GM19397 (cell line): ENCODE data around the gene TRAF2.

Source experiments
- ATAC-seq: cut with Tn5 transposase; IDR thresholded peaks from one replicate; pipeline ENCODE4 v1.9.1; 2021; ENCODE audit warnings: mild to moderate bottlenecking, moderate library complexity; ENCODE audit not compliant: unreplicated experiment

Gene TRAF2

GRCh38 chr9:136947028-136947891 lies 60.9 kb downstream of the TRAF2 start:
- no peak for ATAC-seq

DNA sequence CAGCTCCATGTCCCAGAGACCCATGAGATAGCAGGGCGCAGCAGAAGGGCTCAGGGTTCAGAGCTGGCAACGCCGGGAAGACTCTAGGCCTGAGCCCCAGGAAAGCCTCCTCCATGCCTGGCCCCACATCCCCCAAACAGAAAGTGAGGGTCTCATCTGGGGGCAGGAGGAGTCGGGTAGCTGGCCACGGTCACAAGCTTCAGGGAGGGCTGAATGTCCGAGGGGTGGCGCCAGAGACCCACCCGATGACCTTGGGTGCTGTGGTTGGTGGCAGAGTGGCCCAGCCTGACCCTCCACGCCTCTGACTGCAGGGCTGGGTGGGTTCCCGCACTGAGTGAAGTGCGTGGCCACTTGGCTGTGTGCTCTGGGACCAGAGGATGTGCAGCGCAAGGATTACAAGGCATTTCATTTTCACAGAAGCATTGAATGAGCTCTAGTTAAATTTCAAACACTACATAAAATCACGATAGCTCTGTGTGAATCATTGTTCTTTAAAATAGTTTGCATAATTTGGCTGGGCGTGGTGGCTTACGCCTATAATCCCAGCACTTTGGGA lies 61.7 kb downstream of the TRAF2 start:
- ATAC-seq: no peak

DNA sequence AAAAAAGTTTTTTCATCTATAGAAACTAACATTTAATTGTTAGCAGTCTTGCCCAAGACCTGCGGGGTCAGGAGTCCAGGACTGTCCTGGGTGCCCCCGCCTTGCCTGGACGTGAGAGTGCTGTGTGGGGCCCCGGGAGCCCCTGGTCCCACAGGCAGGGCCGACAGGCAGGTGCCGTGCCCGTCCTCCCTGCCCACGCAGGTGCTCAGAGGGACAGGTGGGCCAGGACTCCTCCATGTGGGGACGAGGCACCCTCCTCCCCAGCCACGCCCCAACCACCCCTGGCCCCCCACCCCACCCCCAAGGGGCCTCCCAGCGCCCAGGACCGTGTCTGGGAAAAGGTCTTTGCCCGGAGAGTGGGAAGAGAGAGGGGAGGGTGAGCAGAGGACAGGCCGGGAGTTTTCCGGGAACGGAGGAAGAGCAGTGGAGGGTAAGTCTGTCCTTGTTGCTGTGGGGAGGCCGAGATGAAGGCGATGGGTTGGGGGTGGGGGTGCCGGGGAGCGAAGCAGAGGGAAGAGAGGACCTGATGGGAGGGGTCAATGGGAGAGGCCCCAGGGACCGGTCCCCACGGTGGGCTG lies 63.0 kb downstream of the TRAF2 start:
- no peak for ATAC-seq

DNA sequence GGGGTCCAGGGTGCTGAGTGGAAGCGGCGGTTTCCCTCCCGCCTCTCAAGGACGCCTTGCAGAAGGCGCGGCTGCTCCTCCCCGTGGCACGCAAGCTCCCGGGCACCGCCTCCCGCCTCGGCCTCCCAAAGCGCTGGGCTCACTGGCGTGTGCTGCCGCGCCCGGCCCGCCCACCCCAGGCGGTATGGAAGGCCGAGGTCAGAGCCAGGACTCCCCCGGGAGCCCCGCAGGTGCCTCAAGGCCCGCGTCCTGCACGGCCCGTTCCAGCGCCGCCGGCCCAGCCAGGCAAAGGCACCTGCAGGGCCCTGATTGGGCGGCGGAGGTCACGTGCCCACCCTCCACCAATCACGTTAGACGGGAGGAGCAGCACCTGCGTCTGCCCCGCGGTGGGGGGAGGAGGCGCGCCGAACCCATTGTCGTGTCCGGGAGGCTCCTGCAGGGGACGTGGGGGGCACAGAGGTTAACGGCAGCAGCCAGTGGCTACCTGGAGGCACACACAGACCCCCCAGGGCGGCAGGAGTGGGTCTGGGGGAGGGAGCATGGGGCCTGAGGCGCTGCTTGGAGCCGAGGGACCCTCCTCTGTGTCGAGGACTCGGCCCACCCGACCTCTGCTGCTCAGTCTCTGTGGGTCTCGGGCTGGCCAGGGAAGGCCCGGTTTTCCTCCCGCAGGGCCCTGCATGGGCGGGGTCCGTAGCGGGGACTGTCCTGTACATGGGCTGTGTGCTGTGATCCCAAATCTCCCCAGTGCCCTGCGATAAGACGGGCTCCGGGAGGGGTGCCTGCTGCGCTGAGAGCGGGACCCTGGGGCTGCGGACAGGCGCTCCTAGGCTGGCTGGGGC lies 63.7 kb downstream of the TRAF2 start:
- peak; percentile 86 for ATAC-seq

DNA sequence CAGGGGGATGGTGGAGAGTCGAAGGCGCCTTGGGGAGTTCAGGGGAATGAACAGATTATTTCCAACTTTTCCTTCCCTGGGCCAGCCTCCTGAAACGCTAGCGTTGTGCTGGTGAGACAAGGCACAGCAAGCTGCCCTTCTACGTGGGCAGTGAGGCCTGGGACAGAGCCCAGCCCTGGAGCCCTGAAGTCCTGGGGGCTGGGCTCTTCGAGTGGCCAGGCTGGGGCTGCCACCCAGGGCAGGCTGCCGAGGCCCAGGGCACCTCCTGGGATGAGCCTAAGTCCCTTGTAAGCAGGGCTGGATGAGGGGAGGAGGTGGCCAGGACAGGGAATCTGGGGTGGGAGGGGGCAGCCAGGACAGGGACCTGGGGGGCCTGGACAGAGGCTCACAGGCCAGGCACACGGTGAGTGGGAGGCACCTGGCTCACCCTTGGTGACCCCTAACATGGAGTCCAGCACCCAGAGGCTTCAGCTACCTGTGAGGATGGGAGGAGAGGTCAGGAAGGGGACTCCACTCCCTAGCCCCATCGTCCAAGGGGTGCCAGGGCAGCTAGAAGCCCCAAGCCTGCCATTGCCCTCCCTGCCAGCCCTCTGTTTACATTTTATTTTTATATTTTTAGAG lies 64.5 kb downstream of the TRAF2 start:
- no peak for ATAC-seq

DNA sequence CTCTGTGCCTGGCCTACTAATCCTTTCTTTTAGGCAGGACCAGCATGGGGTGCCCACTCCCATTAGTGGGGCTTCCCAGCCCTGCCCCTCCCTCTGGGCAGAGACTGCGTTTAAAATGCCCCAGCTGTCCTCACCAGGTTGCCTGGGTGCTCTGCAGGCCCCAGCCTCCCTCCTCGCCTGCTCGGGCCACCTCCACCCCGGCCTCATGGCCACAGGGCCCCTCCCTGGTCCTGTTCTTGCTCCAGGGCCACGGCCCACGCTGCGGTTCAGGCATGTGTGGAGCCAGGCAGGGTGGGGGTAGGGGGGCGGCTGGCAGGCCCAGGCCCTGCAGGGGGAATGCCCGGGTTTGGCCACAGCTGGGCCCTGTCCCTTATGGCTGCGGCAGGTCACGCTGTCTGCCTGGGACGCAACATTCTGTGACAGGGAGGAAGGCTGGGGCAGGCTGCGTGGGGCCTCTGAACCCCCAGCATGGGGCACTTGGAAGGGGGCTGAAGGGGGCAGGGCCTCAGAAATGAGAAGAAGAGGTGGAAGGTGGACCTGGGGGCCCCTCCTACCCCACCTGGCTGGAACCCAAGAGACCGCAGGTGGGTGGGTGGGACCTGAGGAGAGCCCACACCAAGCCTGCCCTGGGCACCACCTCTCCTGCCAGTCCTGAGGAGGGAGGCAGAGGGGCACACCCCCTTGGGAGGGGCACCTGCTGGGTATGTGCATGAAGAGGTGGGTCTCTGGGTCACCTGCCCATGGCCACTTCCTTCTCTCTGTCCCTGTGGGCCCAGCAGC lies 65.4 kb downstream of the TRAF2 start, which contains the start of gene LCN12:
Gene LCN12, plus strand, starts transcription at position 733 of the 780 bp plus-strand sequence. CDS start 55 bp downstream, outside the sequence.
- no peak for ATAC-seq

DNA sequence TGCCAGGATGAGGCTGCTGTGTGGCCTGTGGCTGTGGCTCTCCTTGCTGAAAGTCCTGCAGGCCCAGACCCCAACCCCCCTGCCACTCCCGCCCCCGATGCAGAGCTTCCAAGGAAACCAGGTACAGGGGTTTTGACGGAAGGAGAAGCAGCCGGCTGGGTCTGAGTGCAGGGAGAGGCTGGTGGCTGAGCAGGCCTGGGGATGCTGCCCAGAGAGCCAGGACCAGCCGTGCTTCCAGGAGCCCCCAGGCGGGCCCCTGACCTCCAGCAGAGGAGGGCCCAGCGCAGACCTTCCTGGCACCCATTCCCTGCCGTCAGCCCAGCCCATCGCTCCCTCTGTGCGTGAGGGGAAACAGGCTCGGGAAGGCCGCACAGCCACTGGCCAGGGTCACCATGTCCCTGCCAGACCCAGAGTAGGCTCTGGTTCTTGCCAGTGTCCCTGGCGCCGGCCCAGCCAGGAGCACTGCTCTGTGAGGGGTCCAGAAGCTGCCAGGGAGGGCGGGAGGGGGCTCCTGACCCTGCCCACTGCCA lies 66.1 kb downstream of the TRAF2 start:
- ATAC-seq: no peak

GRCh38 chr9:136952876-136953770 lies 66.8 kb downstream of the TRAF2 start:
- no peak for ATAC-seq

DNA sequence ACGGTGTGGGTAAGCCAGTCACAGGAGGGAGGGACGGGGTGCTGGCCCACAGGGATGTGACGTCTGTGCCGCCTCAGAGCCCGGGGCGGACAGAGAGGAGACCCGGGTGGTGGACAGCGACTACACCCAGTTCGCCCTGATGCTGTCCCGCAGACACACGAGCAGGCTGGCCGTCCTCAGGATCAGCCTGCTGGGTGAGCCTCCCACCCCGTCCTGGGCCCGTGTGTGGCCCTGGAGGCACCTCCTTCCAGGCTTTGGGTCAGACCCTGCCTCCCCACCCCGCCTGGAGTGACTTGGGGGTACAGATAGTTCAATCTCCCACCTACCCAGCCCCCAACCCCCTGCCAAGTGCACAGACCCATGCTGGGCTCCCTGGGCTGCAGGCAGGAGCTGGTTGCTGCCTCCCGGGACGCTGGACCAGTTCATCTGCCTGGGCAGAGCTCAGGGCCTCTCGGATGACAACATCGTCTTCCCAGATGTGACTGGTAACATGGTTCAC lies 67.5 kb downstream of the TRAF2 start:
- ATAC-seq: no peak

DNA sequence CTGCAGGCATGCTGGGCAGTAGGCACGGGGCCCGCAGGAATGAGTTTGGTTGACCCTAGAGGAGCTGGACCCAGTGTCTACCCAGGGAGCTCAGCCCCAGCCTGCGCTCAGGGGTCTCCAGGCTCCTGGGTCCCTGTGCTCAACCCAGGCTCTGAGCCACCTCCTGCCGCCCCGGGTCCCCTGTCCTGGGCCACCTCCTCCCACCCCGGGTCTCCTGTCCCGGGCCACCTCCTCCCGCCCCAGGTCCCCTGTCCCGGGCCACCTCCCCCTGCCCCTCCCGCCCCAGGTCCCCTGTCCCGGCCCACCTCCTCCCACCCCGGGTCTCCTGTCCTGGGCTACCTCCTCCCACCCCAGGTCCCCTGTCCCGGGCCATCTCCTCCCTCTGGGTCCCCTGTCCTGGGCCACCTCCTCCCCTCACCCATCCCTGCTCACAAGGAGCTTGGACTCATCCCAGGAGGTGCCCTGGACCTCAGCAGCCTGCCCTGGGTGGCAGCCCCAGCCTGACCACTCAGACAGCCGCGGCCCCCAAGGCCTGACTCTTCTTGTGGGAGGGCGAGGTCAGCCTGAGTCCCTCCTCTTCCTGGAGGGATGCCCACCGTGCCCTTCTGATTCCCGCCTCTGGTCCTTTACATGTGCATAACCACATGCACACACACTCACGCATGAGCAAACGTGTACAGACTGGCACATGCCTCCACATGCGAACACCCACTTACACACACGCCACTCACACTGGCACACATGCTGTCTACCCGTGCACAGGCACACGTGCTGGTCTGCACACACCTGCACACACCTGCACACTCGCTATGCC lies 68.2 kb downstream of the TRAF2 start:
- ATAC-seq: no peak

DNA sequence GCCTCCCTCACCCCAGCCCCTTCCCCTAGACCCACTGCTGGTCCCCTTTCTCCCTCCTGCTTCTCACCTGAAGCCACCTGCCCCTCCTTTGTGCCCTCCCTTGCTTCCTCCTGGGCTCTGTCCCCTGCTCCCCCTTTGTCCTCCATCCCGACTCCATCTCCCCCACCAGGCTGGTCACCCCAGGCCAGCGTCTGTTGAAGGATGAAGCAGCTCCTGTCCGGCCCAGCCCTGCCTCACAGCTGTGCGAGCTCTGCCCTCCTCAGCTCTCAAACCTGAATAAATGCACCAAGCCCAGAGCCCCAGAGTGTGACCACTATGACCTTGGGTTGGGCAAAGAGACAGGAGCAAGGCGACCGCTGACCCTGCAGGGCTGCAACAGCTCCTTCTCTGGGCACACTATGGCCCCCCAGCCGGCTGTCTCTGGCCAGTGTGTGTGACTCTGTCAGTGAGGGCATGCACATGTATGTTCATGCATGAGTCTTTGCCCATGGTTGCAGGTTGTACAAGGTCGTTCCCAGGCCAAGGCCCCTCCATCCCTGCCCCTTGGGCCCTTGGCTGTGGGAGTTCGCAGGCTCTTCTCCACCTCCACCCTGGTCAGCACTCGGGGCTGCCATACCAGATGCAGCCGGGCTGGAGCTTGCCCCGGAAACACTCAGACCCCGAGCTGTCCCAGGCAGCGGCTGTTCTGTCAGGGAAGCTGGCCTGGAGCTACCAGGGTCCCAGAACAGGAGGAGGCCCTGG lies 69.1 kb downstream of the TRAF2 start:
- no peak for ATAC-seq

- ATAC-seq: no peak
These were observed 69.6 kb downstream of the TRAF2 start for GRCh38 chr9:136955943-136956335.

GRCh38 chr9:136956604-136957003 lies 70.3 kb downstream of the TRAF2 start:
- no peak for ATAC-seq

DNA sequence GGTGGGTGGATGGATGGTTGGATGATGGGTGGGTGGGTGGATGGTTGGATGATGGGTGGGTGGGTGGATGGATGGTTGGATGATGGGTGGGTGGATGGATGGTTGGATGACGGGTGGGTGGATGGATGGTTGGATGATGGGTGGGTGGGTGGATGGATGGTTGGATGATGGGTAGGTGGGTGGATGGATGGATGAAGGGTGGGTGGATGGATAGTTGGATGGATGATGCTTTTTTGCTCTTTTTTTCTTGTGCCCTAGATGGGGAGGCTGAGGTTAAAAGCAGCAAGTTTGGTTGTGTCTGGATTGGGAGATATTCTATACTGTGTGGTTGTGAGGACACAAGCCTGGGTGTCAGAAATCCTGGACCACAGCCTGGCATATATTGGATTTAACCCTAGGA lies 71.1 kb downstream of the TRAF2 start:
- ATAC-seq: no peak

DNA sequence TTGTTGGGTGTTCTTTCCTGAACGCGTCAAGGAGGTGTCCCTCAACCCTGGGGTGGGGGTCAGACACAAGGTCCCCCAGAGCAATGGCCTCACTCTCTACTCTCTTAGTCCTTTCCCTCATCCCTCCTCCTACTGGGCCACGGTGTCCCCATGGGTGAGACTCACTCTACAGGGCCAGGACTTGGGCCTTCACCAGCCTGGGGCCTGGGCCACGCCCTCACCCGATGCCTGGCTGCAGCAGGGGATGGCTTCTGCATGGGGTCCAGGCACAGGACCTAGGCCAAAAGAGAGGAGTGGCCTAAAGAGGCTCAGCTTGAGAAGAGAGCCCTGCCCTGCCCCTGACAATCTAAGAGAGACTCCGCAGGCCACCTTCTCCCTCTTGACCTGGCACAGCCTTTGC lies 71.6 kb downstream of the TRAF2 start:
- no peak for ATAC-seq

DNA sequence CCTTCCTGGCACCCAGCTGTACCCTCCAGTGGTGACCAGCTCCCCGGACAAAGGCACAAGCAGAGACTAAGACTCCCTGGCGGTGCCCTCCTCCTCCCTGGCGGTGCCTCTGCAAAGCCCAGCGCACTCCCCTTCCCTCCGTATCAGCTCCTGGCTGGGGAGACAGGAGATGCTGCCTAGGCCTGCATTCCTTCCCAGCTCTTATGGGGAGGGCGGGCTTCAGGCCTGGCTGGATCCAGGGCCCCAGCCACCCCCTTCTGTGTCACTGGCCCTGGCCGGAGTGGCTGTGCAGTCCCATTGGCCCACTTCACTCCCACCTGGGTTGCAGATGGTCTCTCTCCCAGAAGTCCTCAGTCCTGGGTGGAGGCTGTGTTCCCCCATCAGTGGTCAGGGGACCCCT lies 72.2 kb downstream of the TRAF2 start:
- no peak for ATAC-seq
